Liver (tissue), 3 donors: ENCODE results near the gene PLLP.

Source experiments
- ATF3 ChIP-seq: IDR thresholded peaks from 2 replicates; pipeline ENCODE4 v1.6.1; 2016; ENCODE audit warnings: antibody characterized with exemption
- EGR1 ChIP-seq, 2 donors: IDR thresholded peaks; 2 replicates each; pipeline ENCODE4 v1.6.1; 2016 to 2018; ENCODE audit warnings: antibody characterized with exemption in 2 of 2, low read depth in 2 of 2
- GABPA ChIP-seq, 2 donors: IDR thresholded peaks in 1 of 2; conservative IDR thresholded peaks in 1 of 2; 2 replicates each; pipeline ENCODE4 v1.6.1; 2016; ENCODE audit warnings: antibody characterized with exemption in 2 of 2, mild to moderate bottlenecking in 1 of 2, moderate library complexity in 1 of 2
- RAD21 ChIP-seq, 2 donors: IDR thresholded peaks; 2 replicates each; pipeline ENCODE4 v1.6.1; 2016; ENCODE audit warnings: antibody characterized with exemption in 2 of 2, mild to moderate bottlenecking in 2 of 2
- REST ChIP-seq: IDR thresholded peaks from 2 replicates; pipeline ENCODE4 v1.6.1; 2016; ENCODE audit warnings: antibody characterized with exemption, mild to moderate bottlenecking
- RXRA ChIP-seq, 2 donors: IDR thresholded peaks; 2 replicates each; pipeline ENCODE4 v1.6.1; 2017 to 2018; ENCODE audit warnings: antibody characterized with exemption in 2 of 2, mild to moderate bottlenecking in 1 of 2
- SP1 ChIP-seq: IDR thresholded peaks from 2 replicates; pipeline ENCODE4 v1.6.1; 2018; ENCODE audit warnings: antibody characterized with exemption, mild to moderate bottlenecking
- YY1 ChIP-seq: IDR thresholded peaks from 2 replicates; pipeline ENCODE4 v1.6.1; 2016; ENCODE audit warnings: antibody characterized with exemption, mild to moderate bottlenecking
- TF ChIP-seq, protein P1 (sequence below): fragments of 150-350 bp; IDR thresholded peaks from 2 replicates; pipeline ENCODE4 v1.5.1; 2017; ENCODE audit warnings: improper control_type of control experiment, low read depth, low read length; ENCODE audit not compliant: missing input control
- TF ChIP-seq, protein P2 (sequence below): IDR thresholded peaks from 2 replicates; pipeline ENCODE4 v1.6.1; 2016; ENCODE audit warnings: antibody characterized with exemption
- TF ChIP-seq, protein P3 (sequence below): IDR thresholded peaks from 2 replicates; pipeline ENCODE4 v1.6.1; 2016; ENCODE audit warnings: antibody characterized with exemption
- donor health status: healthy.
- donor health status: healthy.

DNA sequence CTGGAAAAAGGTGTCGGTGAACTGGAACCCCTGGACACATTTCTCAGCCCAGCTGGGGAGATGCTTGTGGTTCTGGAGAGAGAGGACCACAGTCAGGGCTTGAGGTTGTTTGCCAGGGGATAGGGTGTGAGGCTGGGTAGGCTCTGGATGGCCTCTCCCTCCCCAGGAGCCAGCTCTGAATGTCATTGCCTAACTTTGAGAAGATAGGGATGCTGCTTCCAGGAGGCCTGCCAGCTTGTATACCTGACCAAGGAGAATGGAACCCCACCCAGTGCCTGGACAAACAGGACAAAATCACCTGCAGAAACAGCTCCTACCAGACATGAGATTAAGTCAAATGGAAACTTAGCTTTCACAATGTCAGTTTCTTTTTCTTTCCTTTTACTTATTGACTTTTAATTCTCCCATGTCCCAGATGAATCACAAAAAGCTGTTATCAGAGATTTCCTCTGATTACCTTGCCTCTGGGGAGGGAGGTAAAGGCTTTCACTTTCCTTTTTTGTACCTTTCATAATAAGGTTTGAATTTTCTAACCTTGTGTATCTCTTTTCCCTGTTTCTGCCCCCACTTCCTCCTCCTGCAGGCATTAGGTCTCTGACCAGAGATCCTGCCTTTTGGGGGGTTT is 29.8 kb upstream of the PLLP start:
- TF ChIP-seq, protein P1, sequence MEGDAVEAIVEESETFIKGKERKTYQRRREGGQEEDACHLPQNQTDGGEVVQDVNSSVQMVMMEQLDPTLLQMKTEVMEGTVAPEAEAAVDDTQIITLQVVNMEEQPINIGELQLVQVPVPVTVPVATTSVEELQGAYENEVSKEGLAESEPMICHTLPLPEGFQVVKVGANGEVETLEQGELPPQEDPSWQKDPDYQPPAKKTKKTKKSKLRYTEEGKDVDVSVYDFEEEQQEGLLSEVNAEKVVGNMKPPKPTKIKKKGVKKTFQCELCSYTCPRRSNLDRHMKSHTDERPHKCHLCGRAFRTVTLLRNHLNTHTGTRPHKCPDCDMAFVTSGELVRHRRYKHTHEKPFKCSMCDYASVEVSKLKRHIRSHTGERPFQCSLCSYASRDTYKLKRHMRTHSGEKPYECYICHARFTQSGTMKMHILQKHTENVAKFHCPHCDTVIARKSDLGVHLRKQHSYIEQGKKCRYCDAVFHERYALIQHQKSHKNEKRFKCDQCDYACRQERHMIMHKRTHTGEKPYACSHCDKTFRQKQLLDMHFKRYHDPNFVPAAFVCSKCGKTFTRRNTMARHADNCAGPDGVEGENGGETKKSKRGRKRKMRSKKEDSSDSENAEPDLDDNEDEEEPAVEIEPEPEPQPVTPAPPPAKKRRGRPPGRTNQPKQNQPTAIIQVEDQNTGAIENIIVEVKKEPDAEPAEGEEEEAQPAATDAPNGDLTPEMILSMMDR = no peak
- no peak for TF ChIP-seq ATF3
- TF ChIP-seq EGR1 (IDR thresholded peaks at IDR 0.05; ENCODE audit: low read depth in 2 of 2) = no peak
- TF ChIP-seq, protein P2, sequence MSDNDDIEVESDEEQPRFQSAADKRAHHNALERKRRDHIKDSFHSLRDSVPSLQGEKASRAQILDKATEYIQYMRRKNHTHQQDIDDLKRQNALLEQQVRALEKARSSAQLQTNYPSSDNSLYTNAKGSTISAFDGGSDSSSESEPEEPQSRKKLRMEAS = no peak
- no peak for TF ChIP-seq RXRA (IDR thresholded peaks at IDR 0.05)
- no peak for TF ChIP-seq RAD21 (IDR thresholded peaks at IDR 0.05)
- TF ChIP-seq GABPA (IDR thresholded peaks at IDR 0.05 in 1 of 2, conservative IDR thresholded peaks at IDR 0.05 in 1 of 2) = no peak
- TF ChIP-seq, protein P3, sequence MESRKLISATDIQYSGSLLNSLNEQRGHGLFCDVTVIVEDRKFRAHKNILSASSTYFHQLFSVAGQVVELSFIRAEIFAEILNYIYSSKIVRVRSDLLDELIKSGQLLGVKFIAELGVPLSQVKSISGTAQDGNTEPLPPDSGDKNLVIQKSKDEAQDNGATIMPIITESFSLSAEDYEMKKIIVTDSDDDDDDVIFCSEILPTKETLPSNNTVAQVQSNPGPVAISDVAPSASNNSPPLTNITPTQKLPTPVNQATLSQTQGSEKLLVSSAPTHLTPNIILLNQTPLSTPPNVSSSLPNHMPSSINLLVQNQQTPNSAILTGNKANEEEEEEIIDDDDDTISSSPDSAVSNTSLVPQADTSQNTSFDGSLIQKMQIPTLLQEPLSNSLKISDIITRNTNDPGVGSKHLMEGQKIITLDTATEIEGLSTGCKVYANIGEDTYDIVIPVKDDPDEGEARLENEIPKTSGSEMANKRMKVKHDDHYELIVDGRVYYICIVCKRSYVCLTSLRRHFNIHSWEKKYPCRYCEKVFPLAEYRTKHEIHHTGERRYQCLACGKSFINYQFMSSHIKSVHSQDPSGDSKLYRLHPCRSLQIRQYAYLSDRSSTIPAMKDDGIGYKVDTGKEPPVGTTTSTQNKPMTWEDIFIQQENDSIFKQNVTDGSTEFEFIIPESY = no peak
- TF ChIP-seq YY1 = no peak
- TF ChIP-seq REST = no peak
- TF ChIP-seq SP1 = no peak
